ENCODE measurements around the gene C9orf153. TPM values are rescaled to one million over a fixed set of nuclear protein-coding genes. Genes with fewer than 3 reads are reported as not detected.

Gene C9orf153
- total and polyA plus RNA-seq, 2 of the 13 experiments (the other 11 are each of a cell fraction or from before 2014, with no cell fraction given): 0.17 to 0.44 TPM

GRCh38 chr9:86282979-86283535, 23.6 kb upstream of the C9orf153 start (continued):
- TF ChIP-seq ZFP37 (CRISPR knock-in tag; IDR thresholded peaks at IDR 0.05; ENCODE audit: borderline replicate concordance) (no peak), PAF1 (CRISPR knock-in tag; IDR thresholded peaks at IDR 0.05) (no peak), ZBTB7A (CRISPR knock-in tag; IDR thresholded peaks at IDR 0.05) (0 out of 2 replicates have a peak, but pooled peaks have one; percentile 22), JUND (CRISPR knock-in tag; IDR thresholded peaks at IDR 0.05) (no peak), ZNF276 (CRISPR knock-in tag; IDR thresholded peaks at IDR 0.05; ENCODE audit: low read depth) (no peak), ZBTB21 (CRISPR knock-in tag; IDR thresholded peaks at IDR 0.05) (no peak), RORA (CRISPR knock-in tag; IDR thresholded peaks at IDR 0.05) (no peak), ZNF24 (IDR thresholded peaks at IDR 0.05) (no peak), ZNF569 (CRISPR knock-in tag; IDR thresholded peaks at IDR 0.05; ENCODE audit: borderline replicate concordance) (no peak), ZNF441 (CRISPR knock-in tag; IDR thresholded peaks at IDR 0.05; ENCODE audit: borderline replicate concordance) (0 out of 2 replicates have a peak, but pooled peaks have one; percentile 1), NPAS2 (CRISPR knock-in tag; IDR thresholded peaks at IDR 0.05; ENCODE audit: borderline replicate concordance) (no peak), ZKSCAN1 (IDR thresholded peaks at IDR 0.05; ENCODE audit: low read length) (no peak), BRD4 (CRISPR knock-in tag; IDR thresholded peaks at IDR 0.05) (no peak), ZFP41 (CRISPR knock-in tag; IDR thresholded peaks at IDR 0.05; ENCODE audit: borderline replicate concordance) (0 out of 2 replicates have a peak, but pooled peaks have one; percentile 10), ZNF558 (CRISPR knock-in tag; IDR thresholded peaks at IDR 0.05; ENCODE audit: borderline replicate concordance) (no peak), MXD4 (CRISPR knock-in tag; IDR thresholded peaks at IDR 0.05) (no peak), ZIK1 (CRISPR knock-in tag; IDR thresholded peaks at IDR 0.05; ENCODE audit: borderline replicate concordance, low read depth) (no peak), DRAP1 (CRISPR knock-in tag; IDR thresholded peaks at IDR 0.05) (no peak), ATM (IDR thresholded peaks at IDR 0.05; ENCODE audit: borderline replicate concordance) (no peak; the same call in 1 of the 2 replicates), CEBPB (IDR thresholded peaks at IDR 0.05; ENCODE audit: borderline replicate concordance, low read depth, low read length) (no peak), ZNF674 (CRISPR knock-in tag; IDR thresholded peaks at IDR 0.05; ENCODE audit: low read depth) (no peak), RFXAP (CRISPR knock-in tag; IDR thresholded peaks at IDR 0.05; ENCODE audit: borderline replicate concordance) (no peak), EHMT2 (IDR thresholded peaks at IDR 0.05; ENCODE audit: borderline replicate concordance, low read depth, low read length) (no peak), TEF (CRISPR knock-in tag; IDR thresholded peaks at IDR 0.05) (peak; percentile 61; the same call in 1 of the 2 replicates), ZNF251 (CRISPR knock-in tag; IDR thresholded peaks at IDR 0.05) (no peak), REST (IDR thresholded peaks at IDR 0.05; ENCODE audit: borderline replicate concordance in 1 of 2, low read depth in 1 of 2, low read length in 2 of 2) (no peak)
